GM19455 (cell line): ENCODE data around the gene THAP3.

Source experiments
- ATAC-seq: cut with Tn5 transposase; IDR thresholded peaks from one replicate; pipeline ENCODE4 v1.9.1; 2021; ENCODE audit not compliant: unreplicated experiment

Gene THAP3

GRCh38 chr1:6666696-6667095, 42.0 kb downstream of the THAP3 start:
- ATAC-seq = no peak

- no peak for ATAC-seq
These were observed 42.5 kb downstream of the THAP3 start for GRCh38 chr1:6667139-6667538.

- no peak for ATAC-seq
These were observed 43.8 kb downstream of the THAP3 start for GRCh38 chr1:6668503-6668902.

GRCh38 chr1:6672558-6672957, 47.9 kb downstream of the THAP3 start:
- no peak for ATAC-seq

- ATAC-seq = no peak
These were observed 49.2 kb downstream of the THAP3 start for GRCh38 chr1:6673816-6674398.

GRCh38 chr1:6674771-6675170, 50.1 kb downstream of the THAP3 start:
- no peak for ATAC-seq

- ATAC-seq = no peak
These were observed 51.3 kb downstream of the THAP3 start for GRCh38 chr1:6675941-6676340.
